ENCODE results near the gene MNT.
A peak's percentile ranks its signal among the peaks of the same experiment; 100 is the strongest.
"Not testable (repeated sequence)": the region's sequence is repeated elsewhere in the genome, so short reads cannot be mapped to it uniquely, and the experiment has no call there.

Gene MNT

GRCh38 chr17:2442166-2442565 lies 41.3 kb upstream of the MNT start:
- Mint-ChIP-seq H3K36me3 (ENCODE audit: low read depth) (peaks cover 68% of the 10 kb centered on the region), H3K9me3 (peaks cover 15% of the 10 kb centered on the region), H3K27ac (peak overlapping the region; percentile 1), H3K4me1 (no peaks in the 10 kb centered on the region), H3K4me3 (no peak overlapping the region), H3K27me3 (ENCODE audit: low read depth, poor library complexity) (peaks cover 4% of the 10 kb centered on the region)
- no peak for TF ChIP-seq CTCF (IDR thresholded peaks at IDR 0.05)
- DNase-seq: no peak

GRCh38 chr17:2440930-2441329 lies 40.1 kb upstream of the MNT start:
- peaks cover 70% of the 10 kb centered on the region for H3K36me3 Mint-ChIP-seq (ENCODE audit: low read depth)
- no peak for TF ChIP-seq CTCF (IDR thresholded peaks at IDR 0.05)

GRCh38 chr17:2439997-2440396 lies 39.1 kb upstream of the MNT start:
- H3K4me3 Mint-ChIP-seq; H3K27ac Mint-ChIP-seq; H3K27me3 Mint-ChIP-seq (ENCODE audit: low read depth, poor library complexity); H3K9me3 Mint-ChIP-seq; DNase-seq: not testable (repeated sequence)
- Mint-ChIP-seq H3K4me1 (peaks cover 16% of the 10 kb centered on the region), H3K36me3 (ENCODE audit: low read depth) (peaks cover 63% of the 10 kb centered on the region)

More at GRCh38 chr17:2440930-2441329, 40.1 kb upstream of the MNT start:
- Mint-ChIP-seq H3K4me1 (peaks cover 7% of the 10 kb centered on the region), H3K9me3 (peaks cover 8% of the 10 kb centered on the region), H3K27me3 (ENCODE audit: low read depth, poor library complexity) (peaks cover 4% of the 10 kb centered on the region), H3K4me3 (no peak overlapping the region), H3K27ac (no peak overlapping the region)
- no peak for DNase-seq

GRCh38 chr17:2438823-2439222 lies 38.0 kb upstream of the MNT start:
- Mint-ChIP-seq H3K36me3 (ENCODE audit: low read depth) (peaks cover 69% of the 10 kb centered on the region), H3K27ac (peak overlapping the region; percentile 48), H3K4me1 (peaks cover 27% of the 10 kb centered on the region), H3K9me3 (peaks cover 5% of the 10 kb centered on the region), H3K27me3 (ENCODE audit: low read depth, poor library complexity) (peaks cover 4% of the 10 kb centered on the region), H3K4me3 (no peak overlapping the region)
- no peak for TF ChIP-seq CTCF (IDR thresholded peaks at IDR 0.05)
- no peak for DNase-seq

GRCh38 chr17:2436316-2436905 lies 35.6 kb upstream of the MNT start:
- peak overlapping the region; percentile 64 for H3K4me3 Mint-ChIP-seq

GRCh38 chr17:2435862-2436261 lies 35.0 kb upstream of the MNT start:
- peaks cover under 1% of the 10 kb centered on the region for H3K9me3 Mint-ChIP-seq
- peaks cover 31% of the 10 kb centered on the region for H3K4me1 Mint-ChIP-seq
- peaks cover 74% of the 10 kb centered on the region for H3K36me3 Mint-ChIP-seq (ENCODE audit: low read depth)
- TF ChIP-seq CTCF (IDR thresholded peaks at IDR 0.05): no peak
- H3K4me3 Mint-ChIP-seq: peak overlapping the region; percentile 64
- DNase-seq: no peak
- peak overlapping the region; percentile 78 for H3K27ac Mint-ChIP-seq
- H3K27me3 Mint-ChIP-seq (ENCODE audit: low read depth, poor library complexity): no peaks in the 10 kb centered on the region

More at GRCh38 chr17:2436316-2436905, 35.6 kb upstream of the MNT start:
- H3K27ac Mint-ChIP-seq: peak overlapping the region; percentile 78
- DNase-seq: no peak
- TF ChIP-seq CTCF (IDR thresholded peaks at IDR 0.05): no peak
- peaks cover 4% of the 10 kb centered on the region for H3K27me3 Mint-ChIP-seq (ENCODE audit: low read depth, poor library complexity)
- H3K4me1 Mint-ChIP-seq: peaks cover 31% of the 10 kb centered on the region
- H3K36me3 Mint-ChIP-seq (ENCODE audit: low read depth): peaks cover 75% of the 10 kb centered on the region
- peaks cover 5% of the 10 kb centered on the region for H3K9me3 Mint-ChIP-seq
